ENCODE results near the gene PPP5C.

DNA sequence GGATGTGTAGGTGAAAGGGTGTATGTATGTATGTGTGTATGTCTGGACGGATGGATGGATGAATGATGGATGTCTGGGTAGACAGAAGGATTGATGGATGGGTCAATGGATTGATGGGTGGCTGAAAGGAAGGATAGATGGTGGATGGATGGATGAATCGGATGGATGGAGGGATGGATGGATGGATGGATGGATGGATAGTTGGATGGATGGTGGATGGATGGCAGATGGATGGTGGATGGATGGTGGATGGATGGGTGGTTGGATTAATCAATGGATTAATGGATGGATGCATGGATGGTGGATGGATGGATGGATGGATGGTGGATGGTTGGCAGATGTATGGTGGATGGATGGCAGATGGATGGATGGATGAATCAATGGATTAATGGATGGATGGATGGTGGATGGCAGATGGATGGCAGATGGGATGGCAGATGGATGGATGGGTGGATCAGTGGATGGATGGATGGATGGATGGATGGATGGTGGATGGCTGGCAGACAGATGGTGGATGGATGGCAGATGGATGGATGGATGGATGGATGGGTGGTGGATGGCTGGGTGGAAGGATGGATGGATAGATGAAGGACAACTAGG is 16.5 kb upstream of the PPP5C start:
- TF ChIP-seq POLR2A (IDR thresholded peaks at IDR 0.05; ENCODE audit: low read length): no peak
- TF ChIP-seq GATA1 (IDR thresholded peaks at IDR 0.05; ENCODE audit: low read depth, low read length): no peak

Measured in erythroblast (primary cell).